H1 (cell line): ENCODE measurements around the gene TUBGCP5. TPM values are rescaled to one million over a fixed set of nuclear protein-coding genes. Genes with fewer than 3 reads are reported as not detected.

Experiments
- CTCF ChIA-PET: fragments of 300-600 bp; sonication (Branson Sonifier 250); formaldehyde crosslinking; loops from one replicate; lab custom pipeline; 2021; ENCODE audit not compliant: partially characterized antibody; lab: Charles Lee
- POLR2A ChIA-PET: fragments of 300-600 bp; sonication (Branson Sonifier 250); formaldehyde crosslinking; loops from one replicate; lab custom pipeline; 2021; ENCODE audit warnings: inconsistent platforms; ENCODE audit not compliant: partially characterized antibody; lab: Charles Lee
- DNase-seq, 2 experiments: peaks; one replicate each; pipeline versions ENCODE4 v3.0.0 to v3.0.0-alpha.2; 2010 to 2022; ENCODE audit warnings: low spot score in 2 of 2, low read depth in 1 of 2, mixed read lengths in 1 of 2
- FAIRE-seq: peaks from 2 replicates; lab custom pipeline; 2011; peaks lifted over from hg19 to GRCh38; lab: Jason Lieb, UNC
- H2AFZ ChIP-seq: 2 replicates; pipeline ENCODE4 v1.8.1; 2012; ENCODE audit warnings: low read length, inconsistent platforms
- H2AK5ac ChIP-seq: 2 replicates; pipeline ENCODE4 v1.6.1; 2013; ENCODE audit warnings: low read depth, low read length
- H2BK120ac ChIP-seq: replicated peaks from 2 replicates; pipeline ENCODE3; 2013; ENCODE audit warnings: low read depth, low read length, inconsistent platforms
- H2BK12ac ChIP-seq: 2 replicates; pipeline ENCODE4 v1.6.1; 2013; ENCODE audit warnings: low read depth, low read length
- H2BK15ac ChIP-seq: 2 replicates; pipeline ENCODE4 v1.6.1; 2013; ENCODE audit warnings: low read length
- H2BK20ac ChIP-seq: 2 replicates; pipeline ENCODE4 v1.6.1; 2013; ENCODE audit warnings: low read length
- H2BK5ac ChIP-seq: 2 replicates; pipeline ENCODE4 v1.6.1; 2013; ENCODE audit warnings: low read depth, low read length
- H3K14ac ChIP-seq: 2 replicates; pipeline ENCODE4 v1.6.1; 2013; ENCODE audit warnings: inconsistent platforms; ENCODE audit not compliant: insufficient read length
- H3K18ac ChIP-seq: 2 replicates; pipeline ENCODE4 v1.6.1; 2013; ENCODE audit warnings: low read length; ENCODE audit errors: extremely low read depth
- H3K23ac ChIP-seq: 2 replicates; pipeline ENCODE4 v1.6.1; 2013; ENCODE audit warnings: inconsistent platforms; ENCODE audit not compliant: insufficient read length
- H3K23me2 ChIP-seq: 2 replicates; pipeline ENCODE4 v1.6.1; 2013; ENCODE audit warnings: low read depth, low read length
- H3K27ac ChIP-seq: 2 replicates; pipeline ENCODE4 v1.6.1; 2011; ENCODE audit warnings: low read depth, low read length, inconsistent platforms
- H3K27me3 ChIP-seq, 4 experiments: replicated peaks in 1 of 4; 1 replicate in 1 of 4; 2 replicates in 3 of 4; pipeline versions ENCODE4 v1.6.1 to v1.8.1; 2011 to 2013; ENCODE audit warnings: low read length in 3 of 4, mild to moderate bottlenecking in 3 of 4, inconsistent platforms in 2 of 4, mixed read lengths in 2 of 4, moderate library complexity in 1 of 4; ENCODE audit not compliant: control insufficient read depth in 3 of 4, insufficient read depth in 3 of 4; ENCODE audit errors: extremely low read depth in 1 of 4
- H3K36me3 ChIP-seq, 4 experiments: 2 replicates each; pipeline versions ENCODE4 v1.6.1 to v1.8.1; 2011 to 2013; ENCODE audit warnings: mild to moderate bottlenecking in 4 of 4, low read length in 3 of 4, moderate library complexity in 2 of 4, control low read depth in 1 of 4, inconsistent platforms in 1 of 4; ENCODE audit not compliant: insufficient read depth in 4 of 4, control insufficient read depth in 2 of 4
- H3K4ac ChIP-seq: replicated peaks from 2 replicates; pipeline ENCODE3; 2013; ENCODE audit warnings: low read length, low read depth, mixed read lengths, inconsistent platforms; ENCODE audit not compliant: insufficient read length
- H3K4me1 ChIP-seq, 4 experiments: replicated peaks in 1 of 4; 1 replicate in 1 of 4; 2 replicates in 3 of 4; pipeline versions ENCODE4 v1.6.1 to v1.8.1; 2011 to 2013; ENCODE audit warnings: low read length in 3 of 4, inconsistent platforms in 2 of 4, mixed read lengths in 1 of 4; ENCODE audit not compliant: insufficient read depth in 4 of 4, control insufficient read depth in 3 of 4
- H3K4me2 ChIP-seq, 2 experiments: 2 replicates each; pipeline versions ENCODE4 v1.6.1 to v1.8.1; 2011 to 2013; ENCODE audit warnings: low read depth in 2 of 2, low read length in 2 of 2, control low read depth in 1 of 2, inconsistent platforms in 1 of 2, mild to moderate bottlenecking in 1 of 2; ENCODE audit not compliant: insufficient read depth in 1 of 2
- H3K4me3 ChIP-seq, 4 experiments: fragments of 200-600, 300-600 bp in 1 of 4; sonication (generic), shearing (Covaris generic), sonication (Bioruptor Twin) in 1 of 4; 2 replicates each; pipeline versions ENCODE4 v1.5.1 to v1.8.1; 2011 to 2016; ENCODE audit warnings: low read length in 4 of 4, low read depth in 3 of 4, control low read depth in 2 of 4, inconsistent platforms in 2 of 4, mild to moderate bottlenecking in 2 of 4, mixed read lengths in 1 of 4, moderate library complexity in 1 of 4; ENCODE audit not compliant: insufficient read depth in 2 of 4; ENCODE audit errors: extremely low read depth in 1 of 4
- H3K56ac ChIP-seq: replicated peaks from 2 replicates; pipeline ENCODE3; 2013; ENCODE audit warnings: low read depth, mild to moderate bottlenecking, mixed read lengths, low read length, inconsistent platforms; ENCODE audit not compliant: insufficient read length
- H3K79me1 ChIP-seq: 2 replicates; pipeline ENCODE4 v1.6.1; 2013; ENCODE audit warnings: low read depth, low read length, control low read depth
- H3K79me2 ChIP-seq, 2 experiments: 2 replicates each; pipeline versions ENCODE4 v1.6.1 to v1.8.1; 2012 to 2013; ENCODE audit warnings: low read length in 2 of 2, mild to moderate bottlenecking in 2 of 2, inconsistent platforms in 1 of 2; ENCODE audit not compliant: insufficient read depth in 2 of 2, control insufficient read depth in 1 of 2
- H3K9ac ChIP-seq, 4 experiments: replicated peaks in 1 of 4; 1 replicate in 1 of 4; 2 replicates in 3 of 4; pipeline versions ENCODE4 v1.6.1 to v1.8.1; 2011 to 2013; ENCODE audit warnings: low read depth in 3 of 4, low read length in 3 of 4, control low read depth in 2 of 4, mild to moderate bottlenecking in 2 of 4, moderate library complexity in 2 of 4, inconsistent platforms in 1 of 4; ENCODE audit errors: extremely low read depth in 1 of 4
- H3K9me3 ChIP-seq, 2 experiments: 2 replicates each; pipeline versions ENCODE4 v1.6.1 to v1.8.1; 2012 to 2013; ENCODE audit warnings: mild to moderate bottlenecking in 2 of 2, moderate library complexity in 2 of 2, control low read depth in 1 of 2, inconsistent platforms in 1 of 2, low read depth in 1 of 2, low read length in 1 of 2, mixed read lengths in 1 of 2; ENCODE audit not compliant: insufficient read depth in 2 of 2
- H4K20me1 ChIP-seq, 2 experiments: replicated peaks in 1 of 2; 2 replicates each; pipeline versions ENCODE3 to v1.8.1; 2011 to 2013; ENCODE audit warnings: inconsistent platforms in 2 of 2, low read length in 2 of 2, mild to moderate bottlenecking in 1 of 2; ENCODE audit not compliant: insufficient read depth in 2 of 2, control insufficient read depth in 1 of 2
- H4K5ac ChIP-seq: 2 replicates; pipeline ENCODE4 v1.6.1; 2013; ENCODE audit warnings: low read length, low read depth, mixed read lengths, inconsistent platforms; ENCODE audit not compliant: insufficient read length
- H4K8ac ChIP-seq: 2 replicates; pipeline ENCODE4 v1.8.0; 2013; ENCODE audit warnings: mild to moderate bottlenecking, moderate library complexity, low read length, inconsistent platforms; ENCODE audit not compliant: insufficient read depth; ENCODE audit errors: extremely low read depth
- H4K91ac ChIP-seq: replicated peaks from 2 replicates; pipeline ENCODE3; 2013; ENCODE audit warnings: low read length, mixed read lengths, inconsistent platforms; ENCODE audit not compliant: insufficient read length
- RXRA ChIP-seq: IDR thresholded peaks from 2 replicates; pipeline ENCODE4 v1.6.1; 2011; ENCODE audit warnings: low read depth, mild to moderate bottlenecking, low read length, moderate library complexity; ENCODE audit not compliant: insufficient read depth
- SIX5 ChIP-seq: IDR thresholded peaks from 2 replicates; pipeline ENCODE4 v1.6.1; 2011; ENCODE audit warnings: mild to moderate bottlenecking, low read depth, low read length
- TEAD4 ChIP-seq: IDR thresholded peaks from 2 replicates; pipeline ENCODE4 v1.6.1; 2012; ENCODE audit warnings: low read depth, low read length, inconsistent platforms, mixed read lengths
- WGBS, 2 experiments: shearing (Covaris generic) in 1 of 2; methylation state at CpG; one replicate each; pipeline versions ENCODE4 v1.1.6 to v1.1.7; 2013 to 2015; ENCODE audit warnings: low lambda C conversion rate in 2 of 2, mixed read lengths in 2 of 2, inconsistent platforms in 1 of 2, low coverage in 1 of 2, missing lambda C conversion rate in 1 of 2; ENCODE audit not compliant: insufficient replicate concordance in 2 of 2, insufficient coverage in 1 of 2, insufficient read length in 1 of 2; ENCODE audit errors: extremely low coverage in 1 of 2, missing lambda C conversion rate in 1 of 2; 5-methylcytosine and 5-hydroxymethylcytosine counted together
- polyA plus RNA-seq, 7 experiments: library from polyadenylated mRNA; depleted of rRNA in 3 of 7; stranded (reverse) in 5 of 7; unstranded in 2 of 7; fragments of >200 nt in 5 of 7; fragments of 200-250 nt in 2 of 7; gene quantifications; 1 replicate in 5 of 7; 2 replicates in 1 of 7; 4 replicates in 1 of 7; pipeline versions ENCODE4 v1.2.1 to v1.2.3, GENCODE V29; 2011 to 2013; ENCODE audit warnings: missing spikeins in 2 of 7, mixed read lengths in 2 of 7
- total RNA-seq: library from RNA; stranded (reverse); fragmentation: NEBNext Ultra II Directional; extraction: Animal tissue kit (Norgen Biotek cat#: 25700); gene quantifications from 2 replicates; pipeline ENCODE4 v1.2.1, GENCODE V29; 2021

Gene TUBGCP5
- total and polyA plus RNA-seq, 2 of the 8 experiments (the other 6 are each of a cell fraction or from before 2014, with no cell fraction given): 6.3 to 12.5 TPM

DNA sequence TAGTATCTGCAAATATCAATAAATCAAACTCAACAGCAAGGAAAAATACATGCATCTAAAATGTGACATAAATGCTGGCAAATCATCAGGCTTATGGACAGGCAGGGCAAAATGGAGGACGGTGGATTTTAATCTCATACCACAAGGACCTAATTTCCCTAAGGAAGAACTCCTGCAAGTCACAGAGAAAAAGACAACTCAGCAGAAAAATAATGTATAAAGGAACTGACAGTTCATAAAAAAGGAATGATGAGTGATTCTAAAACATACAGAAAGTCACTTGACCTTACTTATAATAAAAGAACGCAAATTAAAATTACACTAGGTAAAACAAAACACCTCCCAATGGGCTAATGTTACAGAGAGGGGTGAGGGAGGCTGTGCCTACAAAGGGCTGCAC lies 17.2 kb downstream of the TUBGCP5 start:
- Histone ChIP-seq H4K5ac (no peak overlapping the region), H3K23ac (no peak overlapping the region), H3K79me2 (no peaks in the 10 kb centered on the region), H2BK20ac (no peak overlapping the region), H2BK5ac (no peak overlapping the region), H3K23me2 (no peaks in the 10 kb centered on the region), H3K56ac (no peak overlapping the region), H2BK15ac (no peak overlapping the region), H3K27me3 (no peaks in the 10 kb centered on the region), H2AK5ac (no peak overlapping the region), H2BK120ac (no peak overlapping the region), H3K18ac (no peak overlapping the region), H3K9ac (no peak overlapping the region), H4K91ac (no peak overlapping the region), H3K4me3 (no peak overlapping the region), H3K4me1 (no peaks in the 10 kb centered on the region), H2AFZ (no peak overlapping the region), H3K79me1 (no peaks in the 10 kb centered on the region), H3K9me3 (no peaks in the 10 kb centered on the region), H2BK12ac (no peak overlapping the region), H4K8ac (no peak overlapping the region), H3K4ac (no peak overlapping the region), H4K20me1 (no peaks in the 10 kb centered on the region), H3K36me3 (peaks cover 11 to 59% (median 28%) of the 10 kb centered on the region in 4 experiments), H3K4me2 (no peak overlapping the region), H3K27ac (no peak overlapping the region), H3K14ac (no peak overlapping the region)
- whole genome bisulfite sequencing, 2 experiments: 97% methylated on average over 2 of the region's 2 CpGs; no CpG with 5 or more reads in 1 of the 2 experiments
- CTCF ChIA-PET: interaction anchor here (0.9 to 3.2 kb wide), 2 partner anchors 9 to 14 kb away, joined by 5 to 15 read pairs; no protein-coding TSS in a partner anchor
- no peak for DNase-seq
- TF ChIP-seq TEAD4: no peak
- no peak for TF ChIP-seq RXRA
- TF ChIP-seq SIX5: no peak
- POLR2A ChIA-PET: interaction anchor here (1.3 to 1.8 kb wide), 3 partner anchors 14 to 18 kb away, joined by 3 to 6 read pairs (median 4); partner anchors contain the start of gene TUBGCP5
- FAIRE-seq: no peak
